IMR-90 (cell line): Measurements from ENCODE around the gene SOX6. TPM values are rescaled to one million over a fixed set of nuclear protein-coding genes. Genes with fewer than 3 reads are reported as not detected.

Experiments
- ATAC-seq: fragments of 200-7000 bp; cut with Tn5 transposase; 2 replicates; pipeline ENCODE4 v1.9.1; 2020; ENCODE audit warnings: low read depth, mild to moderate bottlenecking, moderate library complexity
- BruUV-seq: library from RNA; stranded (reverse); fragments of 400-500 nt; replicated peaks from 2 replicates; lab custom pipeline; 2021; lab: Mats Ljungman, UMichigan
- CTCF ChIA-PET: fragments of 300-600 bp; formaldehyde crosslinking; extraction: SDS; loops from one replicate; lab custom pipeline; 2021; ENCODE audit warnings: antibody characterized with exemption; lab: Yijun Ruan, JAX
- POLR2A ChIA-PET: fragments of 300-600 bp; sonication (Branson Sonifier 250); formaldehyde crosslinking; loops from one replicate; lab custom pipeline; 2022; ENCODE audit warnings: antibody characterized with exemption; ENCODE audit not compliant: unreplicated experiment; lab: Charles Lee
- DNase-seq: peaks from one replicate; pipeline ENCODE4 v3.0.0; 2013
- H2AFZ ChIP-seq: replicated peaks from 2 replicates; pipeline ENCODE3; 2013; ENCODE audit warnings: low read length, mild to moderate bottlenecking; ENCODE audit not compliant: poor library complexity
- H2AK5ac ChIP-seq: 2 replicates; pipeline ENCODE4 v1.6.1; 2013; ENCODE audit warnings: low read depth, low read length, inconsistent platforms
- H2AK9ac ChIP-seq: replicated peaks from 2 replicates; pipeline ENCODE3; 2013; ENCODE audit warnings: mild to moderate bottlenecking, low read depth, low read length, moderate library complexity; ENCODE audit not compliant: poor library complexity
- H2BK120ac ChIP-seq: 2 replicates; pipeline ENCODE4 v1.6.1; 2013; ENCODE audit warnings: low read depth, low read length, inconsistent platforms
- H2BK15ac ChIP-seq: 3 replicates; pipeline ENCODE4 v1.6.1; 2013; ENCODE audit warnings: low read depth, low read length, inconsistent platforms
- H2BK20ac ChIP-seq: 2 replicates; pipeline ENCODE4 v1.6.1; 2013; ENCODE audit warnings: low read depth, mild to moderate bottlenecking, inconsistent platforms, low read length, moderate library complexity
- H2BK5ac ChIP-seq: 2 replicates; pipeline ENCODE4 v1.6.1; 2013; ENCODE audit warnings: mild to moderate bottlenecking, low read depth, low read length, inconsistent platforms; ENCODE audit not compliant: poor library complexity, severe bottlenecking
- H3K14ac ChIP-seq: replicated peaks from 2 replicates; pipeline ENCODE4 v1.6.1; 2013; ENCODE audit warnings: low read depth, low read length, inconsistent platforms
- H3K18ac ChIP-seq: 2 replicates; pipeline ENCODE4 v1.6.1; 2013; ENCODE audit warnings: low read depth, low read length, control low read depth
- H3K23ac ChIP-seq: 2 replicates; pipeline ENCODE4 v1.6.1; 2013; ENCODE audit warnings: low read depth, low read length, inconsistent platforms
- H3K27ac ChIP-seq: 2 replicates; pipeline ENCODE4 v1.5.1; 2013; ENCODE audit warnings: mild to moderate bottlenecking, control low read depth, low read length; ENCODE audit not compliant: insufficient read depth
- H3K27me3 ChIP-seq: 2 replicates; pipeline ENCODE4 v1.6.1; 2013; ENCODE audit warnings: low read length; ENCODE audit not compliant: control insufficient read depth, insufficient read depth
- H3K36me3 ChIP-seq: 2 replicates; pipeline ENCODE4 v1.6.1; 2013; ENCODE audit warnings: low read length, mixed read lengths; ENCODE audit not compliant: control insufficient read depth, insufficient read depth
- H3K4ac ChIP-seq: 2 replicates; pipeline ENCODE4 v1.6.1; 2013; ENCODE audit warnings: low read depth, low read length, inconsistent platforms
- H3K4me1 ChIP-seq: 2 replicates; pipeline ENCODE4 v1.6.1; 2013; ENCODE audit warnings: low read length, mixed read lengths; ENCODE audit not compliant: control insufficient read depth, insufficient read depth
- H3K4me2 ChIP-seq: 2 replicates; pipeline ENCODE4 v1.6.1; 2013; ENCODE audit warnings: low read depth, mild to moderate bottlenecking, control low read depth, low read length, moderate library complexity
- H3K4me3 ChIP-seq: 2 replicates; pipeline ENCODE4 v1.5.1; 2013; ENCODE audit warnings: low read depth, mild to moderate bottlenecking, control low read depth, low read length, moderate library complexity; ENCODE audit not compliant: insufficient read depth
- H3K56ac ChIP-seq: 2 replicates; pipeline ENCODE4 v1.6.1; 2013; ENCODE audit warnings: low read length, inconsistent platforms; ENCODE audit not compliant: insufficient read depth; ENCODE audit errors: extremely low read depth
- H3K79me1 ChIP-seq, 2 experiments: 2 replicates each; pipeline ENCODE4 v1.6.1; 2013; ENCODE audit warnings: low read length in 2 of 2, inconsistent platforms in 1 of 2, low read depth in 1 of 2
- H3K9ac ChIP-seq: 2 replicates; pipeline ENCODE4 v1.6.1; 2013; ENCODE audit warnings: low read depth, low read length, control low read depth
- H3K9me1 ChIP-seq: 2 replicates; pipeline ENCODE4 v1.6.1; 2013; ENCODE audit warnings: low read length, inconsistent platforms; ENCODE audit not compliant: insufficient read depth
- H3K9me3 ChIP-seq: 2 replicates; pipeline ENCODE4 v1.6.1; 2013; ENCODE audit warnings: low read length; ENCODE audit not compliant: control insufficient read depth, insufficient read depth
- H4K20me1 ChIP-seq: 2 replicates; pipeline ENCODE4 v1.6.1; 2013; ENCODE audit warnings: low read length, inconsistent platforms; ENCODE audit not compliant: insufficient read depth
- H4K5ac ChIP-seq: 2 replicates; pipeline ENCODE4 v1.6.1; 2013; ENCODE audit warnings: mild to moderate bottlenecking, low read depth, low read length, control low read depth
- H4K8ac ChIP-seq, 2 experiments: 2 replicates each; pipeline ENCODE4 v1.6.1; 2013; ENCODE audit warnings: low read depth in 2 of 2, low read length in 2 of 2, control low read depth in 1 of 2, inconsistent platforms in 1 of 2
- H4K91ac ChIP-seq: 2 replicates; pipeline ENCODE4 v1.6.1; 2013; ENCODE audit warnings: low read depth, low read length, inconsistent platforms; ENCODE audit not compliant: insufficient read depth
- BHLHE40 ChIP-seq: fragments of 150-350 bp; IDR thresholded peaks from 2 replicates; pipeline ENCODE4 v1.6.1; 2016; ENCODE audit warnings: mild to moderate bottlenecking, low read depth, low read length
- CEBPB ChIP-seq: IDR thresholded peaks from 2 replicates; pipeline ENCODE4 v1.6.1; 2012; ENCODE audit warnings: low read depth, low read length, improper control_type of control experiment
- CHD1 ChIP-seq: IDR thresholded peaks from 2 replicates; pipeline ENCODE4 v1.6.1; 2012; ENCODE audit warnings: low read depth, low read length, improper control_type of control experiment
- CTCF ChIP-seq: conservative IDR thresholded peaks from 2 replicates; pipeline ENCODE4 v1.5.1; 2012; ENCODE audit warnings: mild to moderate bottlenecking, low read depth, low read length, improper control_type of control experiment
- ELK1 ChIP-seq: fragments of 150-350 bp; IDR thresholded peaks from 2 replicates; pipeline ENCODE4 v1.6.1; 2016; ENCODE audit warnings: low read depth, mild to moderate bottlenecking, low read length, moderate library complexity, borderline replicate concordance
- FOS ChIP-seq: fragments of 150-350 bp; IDR thresholded peaks from 2 replicates; pipeline ENCODE4 v1.6.1; 2016; ENCODE audit warnings: low read depth, low read length
- MAFK ChIP-seq: IDR thresholded peaks from 2 replicates; pipeline ENCODE4 v1.6.1; 2012; ENCODE audit warnings: low read depth, low read length, improper control_type of control experiment
- MAZ ChIP-seq: IDR thresholded peaks from 2 replicates; pipeline ENCODE4 v1.6.1; 2012; ENCODE audit warnings: low read depth, mild to moderate bottlenecking, low read length, improper control_type of control experiment, moderate library complexity, borderline replicate concordance
- MXI1 ChIP-seq: IDR thresholded peaks from 2 replicates; pipeline ENCODE4 v1.6.1; 2012; ENCODE audit warnings: low read depth, mild to moderate bottlenecking, low read length, moderate library complexity, borderline replicate concordance
- NFE2L2 ChIP-seq: fragments of 150-350 bp; IDR thresholded peaks from 2 replicates; pipeline ENCODE4 v1.6.1; 2016; ENCODE audit warnings: low read depth, mild to moderate bottlenecking, low read length
- POLR2A ChIP-seq: IDR thresholded peaks from 2 replicates; pipeline ENCODE4 v1.6.1; 2012; ENCODE audit warnings: mild to moderate bottlenecking, low read depth, low read length
- RAD21 ChIP-seq: IDR thresholded peaks from 2 replicates; pipeline ENCODE4 v1.6.1; 2012; ENCODE audit warnings: low read length, improper control_type of control experiment
- RCOR1 ChIP-seq: IDR thresholded peaks from 2 replicates; pipeline ENCODE4 v1.6.1; 2012; ENCODE audit warnings: mild to moderate bottlenecking, low read length, improper control_type of control experiment; ENCODE audit not compliant: insufficient replicate concordance
- RFX5 ChIP-seq: IDR thresholded peaks from 2 replicates; pipeline ENCODE4 v1.8.0; 2012; ENCODE audit warnings: low read depth, mild to moderate bottlenecking, low read length, moderate library complexity
- SMC3 ChIP-seq: fragments of 150-350 bp; IDR thresholded peaks from 2 replicates; pipeline ENCODE4 v1.6.1; 2016; ENCODE audit warnings: low read depth, mild to moderate bottlenecking, antibody characterized with exemption, low read length, moderate library complexity
- USF2 ChIP-seq: fragments of 150-350 bp; IDR thresholded peaks from 2 replicates; pipeline ENCODE4 v1.6.1; 2017; ENCODE audit warnings: mild to moderate bottlenecking, antibody characterized with exemption, low read length, low read depth
- WGBS, 2 experiments: methylation state at CpG; one replicate each; pipeline versions ENCODE4 v1.1.5 to v1.1.7; 2013; ENCODE audit warnings: missing lambda C conversion rate in 2 of 2; ENCODE audit not compliant: insufficient read length in 1 of 2; ENCODE audit errors: extremely low coverage in 2 of 2; 5-methylcytosine and 5-hydroxymethylcytosine counted together
- dilution Hi-C: fragments of 300-500 bp; cut with HindIII; formaldehyde crosslinking; loops from one replicate; pipeline ENCODE4 v1.14.3; 2018; ENCODE audit warnings: low sequenced_read_pairs; ENCODE audit not compliant: unreplicated experiment
- in situ Hi-C: fragments of 300-500 bp; cut with MboI; formaldehyde crosslinking; loops from 3 replicates; pipeline ENCODE4 v1.14.3; 2019; ENCODE audit warnings: low sequenced_read_pairs, inconsistent platforms, mixed read lengths
- intact Hi-C: fragments of 100-400 bp; cut with micrococcal nuclease; formaldehyde crosslinking; loops from 2 replicates; pipeline ENCODE4 v1.10.0; 2022
- polyA plus RNA-seq, 3 experiments: library from polyadenylated mRNA; depleted of rRNA; stranded (reverse); fragments of >200 nt; gene quantifications; 2 replicates each; pipeline ENCODE4 v1.2.3, GENCODE V29; 2012; ENCODE audit warnings: low replicate concordance in 1 of 3
- total RNA-seq: library from RNA; depleted of rRNA; stranded (reverse); fragments of >200 nt; gene quantifications from 2 replicates; pipeline ENCODE4 v1.2.3, GENCODE V29; 2012

The SOX6 gene
- total and polyA plus RNA-seq, 2 of the 4 experiments (the other 2 are of a cell fraction): 1.7 to 7.7 TPM

GRCh38 chr11:16031210-16031609, 325.1 kb downstream of the SOX6 start:
- Histone ChIP-seq H2BK120ac (no peak overlapping the region), H3K23ac (no peak overlapping the region), H3K27me3 (no peaks in the 10 kb centered on the region), H2BK15ac (no peak overlapping the region), H4K91ac (no peak overlapping the region), H3K14ac (no peak overlapping the region), H2BK20ac (peak overlapping the region; percentile 21; the same call in 1 of the 2 replicates), H3K9me3 (no peaks in the 10 kb centered on the region), H4K5ac (no peak overlapping the region), H3K18ac (no peak overlapping the region), H3K4me1 (0 out of 2 replicates have a peak, but pooled peaks cover 2% of the 10 kb centered on the region), H2AK5ac (no peak overlapping the region), H2AFZ (no peak overlapping the region), H3K9ac (no peak overlapping the region), H3K4ac (no peak overlapping the region), H3K27ac (no peak overlapping the region), H2BK5ac (no peak overlapping the region), H2AK9ac (no peak overlapping the region), H4K20me1 (no peaks in the 10 kb centered on the region), H3K56ac (no peak overlapping the region), H3K36me3 (no peaks in the 10 kb centered on the region), H4K8ac (no peak overlapping the region), H3K4me2 (no peak overlapping the region), H3K4me3 (no peak overlapping the region), H3K9me1 (0 out of 2 replicates have a peak, but pooled peaks cover 4% of the 10 kb centered on the region), H3K79me1 (no peaks in the 10 kb centered on the region)
- POLR2A ChIA-PET: no interaction called here
- no TSS peak for BruUV-seq
- CTCF ChIA-PET: interaction anchor here (1.0 kb wide), 1 partner anchor 58 kb away, joined by 3 read pairs; no protein-coding TSS in a partner anchor
- DNase-seq: no peak
- intact Hi-C loops: no loop called here
- TF ChIP-seq USF2: no peak
- TF ChIP-seq RFX5: no peak
- TF ChIP-seq BHLHE40: no peak
- no peak for TF ChIP-seq CEBPB
- no peak for TF ChIP-seq CTCF
- TF ChIP-seq MAZ: no peak
- TF ChIP-seq MAFK: no peak
- TF ChIP-seq RCOR1: no peak
- no peak for TF ChIP-seq POLR2A
- no peak for TF ChIP-seq MXI1
- no peak for TF ChIP-seq SMC3
- no peak for TF ChIP-seq RAD21
- TF ChIP-seq ELK1: no peak
- no peak for TF ChIP-seq FOS
- no peak for TF ChIP-seq CHD1
- TF ChIP-seq NFE2L2: no peak
- in situ Hi-C loops: no loop called here
- dilution Hi-C loops: no loop called here
- WGBS, 2 experiments: no CpG with 5 or more reads among the region's 1 CpG
- ATAC-seq: no peak
